COLO668 (cell line): ENCODE data around the gene CARD19.

Experiments
- DNase-seq: peaks from one replicate; lab custom pipeline; 2025; ENCODE audit not compliant: unreplicated experiment; lab: John Stamatoyannopoulos, UW

Gene CARD19

GRCh38 chr9:93149361-93149760 lies 53.3 kb downstream of the CARD19 start:
- DNase-seq = no peak

- no peak for DNase-seq
Observed at GRCh38 chr9:93151097-93151784, 55.2 kb downstream of the CARD19 start.

- DNase-seq = peak; percentile 50
Observed at GRCh38 chr9:93154293-93154903, 58.4 kb downstream of the CARD19 start.

- DNase-seq = no peak
Observed at GRCh38 chr9:93155716-93156474, 59.9 kb downstream of the CARD19 start.

GRCh38 chr9:93156475-93157008 lies 60.5 kb downstream of the CARD19 start:
- DNase-seq = no peak

GRCh38 chr9:93159601-93160471 lies 63.8 kb downstream of the CARD19 start:
- peak; percentile 84 for DNase-seq

- DNase-seq = no peak
Observed at GRCh38 chr9:93161786-93162562, 66.0 kb downstream of the CARD19 start.
